PC-3 (cell line): ENCODE measurements around the gene B4GALT1. TPM values are rescaled to one million over a fixed set of nuclear protein-coding genes. Genes with fewer than 3 reads are reported as not detected.
A peak's percentile ranks its signal among the peaks of the same experiment; 100 is the strongest.

Experiments used
- ATAC-seq: fragments of 200-7000 bp; cut with Tn5 transposase; 2 replicates; pipeline ENCODE4 v1.9.1; 2020; ENCODE audit warnings: mild to moderate bottlenecking, moderate library complexity
- BruUV-seq: library from RNA; stranded (reverse); fragments of 400-500 nt; replicated peaks from 2 replicates; lab custom pipeline; 2021; lab: Mats Ljungman, UMichigan
- CTCF ChIA-PET: fragments of 300-600 bp; sonication (Branson Sonifier 250); formaldehyde crosslinking; loops from one replicate; lab custom pipeline; 2022; ENCODE audit warnings: antibody characterized with exemption; lab: Charles Lee
- POLR2A ChIA-PET: fragments of 300-600 bp; sonication (Branson Sonifier 250); formaldehyde crosslinking; loops from one replicate; lab custom pipeline; 2022; ENCODE audit warnings: antibody characterized with exemption; ENCODE audit not compliant: unreplicated experiment; lab: Charles Lee
- DNase-seq: peaks from one replicate; pipeline ENCODE4 v3.0.0-alpha.2; 2015
- H2AFZ ChIP-seq: fragments of 300-600 bp; sonication (generic); 2 replicates; pipeline ENCODE4 v1.6.0; 2016; ENCODE audit warnings: antibody characterized with exemption, low read length
- H3F3A ChIP-seq: fragments of 300-600 bp; sonication (generic); one replicate; pipeline ENCODE4 v1.6.0; 2017; ENCODE audit warnings: antibody characterized with exemption, low read length, control low read depth, mild to moderate bottlenecking; ENCODE audit not compliant: unreplicated experiment
- H3K27ac ChIP-seq: fragments of 300-600 bp; sonication (generic); 2 replicates; pipeline ENCODE4 v1.5.1; 2016; ENCODE audit warnings: mild to moderate bottlenecking, low read length
- H3K27me3 ChIP-seq: fragments of 300-600 bp; sonication (generic); 2 replicates; pipeline ENCODE4 v1.6.1; 2016; ENCODE audit warnings: low read length, mixed read lengths
- H3K36me3 ChIP-seq: fragments of 300-600 bp; sonication (generic); 2 replicates; pipeline ENCODE4 v1.6.1; 2016; ENCODE audit warnings: low read depth, mixed run types, low read length, mixed read lengths
- H3K4me1 ChIP-seq: fragments of 300-600 bp; sonication (generic); 2 replicates; pipeline ENCODE4 v1.5.1; 2016; ENCODE audit warnings: low read length; ENCODE audit not compliant: insufficient read depth
- H3K4me2 ChIP-seq: fragments of 300-600 bp; sonication (generic); 2 replicates; pipeline ENCODE4 v1.6.0; 2016; ENCODE audit warnings: low read length
- H3K4me3 ChIP-seq: fragments of 300-600 bp; sonication (generic); 2 replicates; pipeline ENCODE4 v1.5.1; 2016; ENCODE audit warnings: mild to moderate bottlenecking, low read length, mixed read lengths
- H3K79me2 ChIP-seq: fragments of 300-600 bp; sonication (generic); 2 replicates; pipeline ENCODE4 v1.6.1; 2017; ENCODE audit warnings: low read length, mixed read lengths
- H3K9ac ChIP-seq: fragments of 300-600 bp; sonication (generic); 2 replicates; pipeline ENCODE4 v1.6.0; 2016; ENCODE audit warnings: mild to moderate bottlenecking, low read length
- H3K9me2 ChIP-seq: fragments of 300-600 bp; sonication (generic); replicated peaks from 2 replicates; pipeline ENCODE4 v1.6.1; 2016; ENCODE audit warnings: mixed run types, low read length, mixed read lengths
- H3K9me3 ChIP-seq: fragments of 300-600 bp; sonication (generic); 2 replicates; pipeline ENCODE4 v1.6.1; 2016; ENCODE audit warnings: low read length, mixed read lengths
- H4K20me1 ChIP-seq: fragments of 300-600 bp; sonication (generic); 2 replicates; pipeline ENCODE4 v1.6.1; 2016; ENCODE audit warnings: low read length, mixed read lengths
- CTCF ChIP-seq: fragments of 300-600 bp; sonication (generic); conservative IDR thresholded peaks from 2 replicates; pipeline ENCODE4 v1.5.1; 2017; ENCODE audit warnings: antibody characterized with exemption, low read depth, mild to moderate bottlenecking, low read length
- EZH2 ChIP-seq: fragments of 300-600 bp; sonication (generic); IDR thresholded peaks from one replicate; pipeline ENCODE4 v1.6.1; 2017; ENCODE audit warnings: antibody characterized with exemption, mild to moderate bottlenecking, low read length; ENCODE audit not compliant: unreplicated experiment
- EZH2phosphoT487 ChIP-seq: fragments of 300-600 bp; sonication (generic); IDR thresholded peaks from 2 replicates; pipeline ENCODE4 v1.6.1; 2018; ENCODE audit warnings: mild to moderate bottlenecking, antibody characterized with exemption, low read length, borderline replicate concordance
- intact Hi-C: fragments of 100-400 bp; cut with micrococcal nuclease; formaldehyde crosslinking; loops from 2 replicates; pipeline ENCODE4 v1.9.0; 2023
- total RNA-seq: library from RNA; depleted of rRNA; stranded (reverse); fragments of >200 nt; gene quantifications from 2 replicates; pipeline ENCODE4 v1.2.3, GENCODE V29; 2014

The B4GALT1 gene
- total RNA-seq, 1 experiment from 2014 or later = 14.8 TPM

GRCh38 chr9:33180526-33181184, 13.5 kb upstream of the B4GALT1 start:
- Histone ChIP-seq H3K9me2 (no peaks in the 10 kb centered on the region), H3K36me3 (no peaks in the 10 kb centered on the region), H3K9me3 (no peaks in the 10 kb centered on the region), H3K27me3 (no peaks in the 10 kb centered on the region), H3K27ac (no peak overlapping the region), H2AFZ (no peak overlapping the region), H3K4me1 (no peaks in the 10 kb centered on the region), H4K20me1 (no peaks in the 10 kb centered on the region), H3K4me2 (no peak overlapping the region), H3K9ac (no peak overlapping the region), H3F3A (no peaks in the 10 kb centered on the region), H3K79me2 (no peaks in the 10 kb centered on the region), H3K4me3 (no peak overlapping the region)
- CTCF ChIA-PET = no interaction called here
- POLR2A ChIA-PET = no interaction called here
- DNase-seq (no peak), ATAC-seq (no peak)
- TF ChIP-seq EZH2phosphoT487 (no peak), CTCF (no peak), EZH2 (no peak)
- intact Hi-C loops = no loop called here
- no TSS peak for BruUV-seq

GRCh38 chr9:33178972-33179697, 12.0 kb upstream of the B4GALT1 start:
- intact Hi-C loops = no loop called here
- no peak for DNase-seq
- no TSS peak for BruUV-seq
- peak; percentile 37; the same call in 1 of the 2 replicates for ATAC-seq
- Histone ChIP-seq H3K9me2 (no peaks in the 10 kb centered on the region), H3K4me3 (no peak overlapping the region), H3K4me1 (no peaks in the 10 kb centered on the region), H3K79me2 (no peaks in the 10 kb centered on the region), H3K36me3 (no peaks in the 10 kb centered on the region), H3K27ac (no peak overlapping the region), H4K20me1 (no peaks in the 10 kb centered on the region), H3K9me3 (no peaks in the 10 kb centered on the region), H3K27me3 (no peaks in the 10 kb centered on the region), H2AFZ (no peak overlapping the region), H3K9ac (no peak overlapping the region), H3F3A (no peaks in the 10 kb centered on the region), H3K4me2 (no peak overlapping the region)
- CTCF ChIA-PET = no interaction called here
- POLR2A ChIA-PET = no interaction called here
- no peak for TF ChIP-seq EZH2
- no peak for TF ChIP-seq EZH2phosphoT487
- no peak for TF ChIP-seq CTCF

GRCh38 chr9:33177639-33178038, 10.5 kb upstream of the B4GALT1 start:
- Histone ChIP-seq H3K4me3 (no peak overlapping the region), H2AFZ (no peak overlapping the region), H3K4me2 (no peak overlapping the region), H3K36me3 (no peaks in the 10 kb centered on the region), H3K9me3 (no peaks in the 10 kb centered on the region), H3F3A (no peaks in the 10 kb centered on the region), H3K9ac (no peak overlapping the region), H3K79me2 (no peaks in the 10 kb centered on the region), H3K27me3 (no peaks in the 10 kb centered on the region), H3K4me1 (peaks cover 4% of the 10 kb centered on the region), H3K27ac (no peak overlapping the region), H3K9me2 (no peaks in the 10 kb centered on the region), H4K20me1 (no peaks in the 10 kb centered on the region)
- TF ChIP-seq EZH2 (no peak), EZH2phosphoT487 (no peak), CTCF (no peak)
- CTCF ChIA-PET = no interaction called here
- intact Hi-C loops = no loop called here
- no peak for ATAC-seq
- DNase-seq = no peak
- BruUV-seq = no TSS peak
- POLR2A ChIA-PET = no interaction called here
